GM12878 (cell line): ENCODE results near the gene LRRN4CL.

Experiments used
- CHD2 ChIP-seq: IDR thresholded peaks from 2 replicates; pipeline ENCODE4 v1.6.1; 2011; ENCODE audit warnings: low read depth, low read length, improper control_type of control experiment, borderline replicate concordance
- CTCF ChIP-seq, 3 experiments: IDR thresholded peaks in 2 of 3; conservative IDR thresholded peaks in 1 of 3; 2 replicates each; pipeline ENCODE4 v1.5.1; 2011; ENCODE audit warnings: low read depth in 3 of 3, low read length in 3 of 3, mild to moderate bottlenecking in 3 of 3, control low read depth in 2 of 3, moderate library complexity in 2 of 3, inconsistent platforms in 1 of 3, mixed read lengths in 1 of 3; ENCODE audit not compliant: control insufficient read depth in 2 of 3, insufficient read depth in 1 of 3; ENCODE audit errors: extremely low read depth in 1 of 3
- EGR1 ChIP-seq, 2 experiments: IDR thresholded peaks; 1 replicate in 1 of 2; 2 replicates in 1 of 2; pipeline ENCODE4 v1.6.1; 2011 to 2012; ENCODE audit warnings: low read depth in 2 of 2, low read length in 2 of 2, borderline replicate concordance in 1 of 2, mild to moderate bottlenecking in 1 of 2, moderate library complexity in 1 of 2
- GABPA ChIP-seq: IDR thresholded peaks from 2 replicates; pipeline ENCODE4 v1.6.1; 2014; ENCODE audit warnings: antibody characterized with exemption, low read depth, mild to moderate bottlenecking, inconsistent platforms
- JUND ChIP-seq: IDR thresholded peaks from 2 replicates; pipeline ENCODE4 v1.6.1; 2012; ENCODE audit warnings: low read depth, mild to moderate bottlenecking, low read length, improper control_type of control experiment, moderate library complexity
- MTA2 ChIP-seq: fragments of 450-650 bp; IDR thresholded peaks from 2 replicates; pipeline ENCODE4 v1.6.1; 2016; ENCODE audit warnings: low read depth, mild to moderate bottlenecking, moderate library complexity
- POLR2A ChIP-seq: IDR thresholded peaks from 2 replicates; pipeline ENCODE4 v1.6.1; 2011; ENCODE audit warnings: low read depth, mild to moderate bottlenecking, low read length
- RCOR1 ChIP-seq: conservative IDR thresholded peaks from 2 replicates; pipeline ENCODE4 v1.6.1; 2012; ENCODE audit warnings: low read depth, low read length, improper control_type of control experiment
- SREBF2 ChIP-seq: IDR thresholded peaks from 2 replicates; pipeline ENCODE4 v1.6.1; 2012; ENCODE audit warnings: mild to moderate bottlenecking, low read length
- TAF1 ChIP-seq: IDR thresholded peaks from 2 replicates; pipeline ENCODE4 v1.6.1; 2011; ENCODE audit warnings: mild to moderate bottlenecking, low read depth, low read length, borderline replicate concordance

- no peak for TF ChIP-seq CTCF (IDR thresholded peaks at IDR 0.05 in 2 of 3, conservative IDR thresholded peaks at IDR 0.05 in 1 of 3; ENCODE audit: control insufficient read depth in 2 of 3, extremely low read depth in 1 of 3, insufficient read depth in 1 of 3, low read depth in 3 of 3, low read length in 3 of 3)
- no peak for TF ChIP-seq POLR2A
- TF ChIP-seq CHD2: no peak
- TF ChIP-seq RCOR1: no peak
- no peak for TF ChIP-seq GABPA
- TF ChIP-seq SREBF2: no peak
- no peak for TF ChIP-seq TAF1
- TF ChIP-seq JUND: no peak
- no peak for TF ChIP-seq EGR1 (IDR thresholded peaks at IDR 0.05; ENCODE audit: borderline replicate concordance in 1 of 2, low read depth in 2 of 2, low read length in 2 of 2)
- TF ChIP-seq MTA2: no peak
These were observed 40.4 kb downstream of the LRRN4CL start for GRCh38 chr11:62648967-62649364.
